Gastroesophageal sphincter (tissue), 3 donors: ENCODE data around the gene TMED4.

Experiments used
- CTCF ChIP-seq, 4 experiments: fragments of 200-600 bp in 2 of 4; fragments of 450-650 bp in 2 of 4; sonication (generic) in 1 of 4; IDR thresholded peaks; one replicate each; pipeline ENCODE4 v1.5.1; 2017 to 2019; ENCODE audit warnings: antibody characterized with exemption in 4 of 4, mild to moderate bottlenecking in 2 of 4, moderate library complexity in 2 of 4
- EP300 ChIP-seq: sonication (generic); formaldehyde crosslinking; IDR thresholded peaks from one replicate; pipeline ENCODE4 v1.6.1; 2017; ENCODE audit warnings: antibody characterized with exemption, mild to moderate bottlenecking
- POLR2AphosphoS5 ChIP-seq: sonication (generic); formaldehyde crosslinking; IDR thresholded peaks from one replicate; pipeline ENCODE4 v1.6.1; 2017; ENCODE audit warnings: antibody characterized with exemption

- TF ChIP-seq CTCF (IDR thresholded peaks at IDR 0.05) (no peak), EP300 (no peak), POLR2AphosphoS5 (no peak)
These were observed 50.3 kb downstream of the TMED4 start for GRCh38 chr7:44531421-44532380.
